Measurements from ENCODE around the gene C13orf46.

C13orf46 gene

GRCh38 chr13:114009590-114010400 is 35.9 kb upstream of the C13orf46 start:
- FAIRE-seq = no peak

GRCh38 chr13:114008964-114009589 is 35.2 kb upstream of the C13orf46 start:
- no peak for FAIRE-seq

- FAIRE-seq = no peak
These were observed 33.7 kb upstream of the C13orf46 start for GRCh38 chr13:114007566-114007965.

DNA sequence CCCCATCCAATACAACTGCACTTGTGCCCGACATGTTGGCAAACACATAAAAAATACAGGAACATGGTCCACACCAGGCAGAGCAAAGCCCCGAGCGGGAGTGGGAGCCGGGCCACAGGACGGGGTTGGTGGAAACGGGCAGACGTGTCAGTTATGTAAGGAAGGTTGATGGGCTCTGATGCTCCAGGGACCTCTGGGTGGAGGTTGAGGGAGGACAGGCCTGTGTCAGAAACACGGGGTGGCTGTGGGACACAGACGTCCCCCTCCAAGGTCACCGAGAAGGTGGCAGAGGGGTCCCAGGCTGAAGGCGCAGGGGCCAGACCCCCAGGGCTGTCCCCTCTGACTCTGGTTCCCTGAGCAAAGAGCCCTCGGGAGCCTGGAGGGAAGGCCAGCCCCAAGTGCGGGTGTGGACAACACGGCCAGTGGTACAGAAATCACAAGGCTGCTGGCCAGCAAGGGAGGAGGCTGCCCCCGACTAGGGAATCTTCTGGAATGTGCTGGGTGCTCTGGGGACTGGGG is 31.4 kb upstream of the C13orf46 start:
- no peak for FAIRE-seq

DNA sequence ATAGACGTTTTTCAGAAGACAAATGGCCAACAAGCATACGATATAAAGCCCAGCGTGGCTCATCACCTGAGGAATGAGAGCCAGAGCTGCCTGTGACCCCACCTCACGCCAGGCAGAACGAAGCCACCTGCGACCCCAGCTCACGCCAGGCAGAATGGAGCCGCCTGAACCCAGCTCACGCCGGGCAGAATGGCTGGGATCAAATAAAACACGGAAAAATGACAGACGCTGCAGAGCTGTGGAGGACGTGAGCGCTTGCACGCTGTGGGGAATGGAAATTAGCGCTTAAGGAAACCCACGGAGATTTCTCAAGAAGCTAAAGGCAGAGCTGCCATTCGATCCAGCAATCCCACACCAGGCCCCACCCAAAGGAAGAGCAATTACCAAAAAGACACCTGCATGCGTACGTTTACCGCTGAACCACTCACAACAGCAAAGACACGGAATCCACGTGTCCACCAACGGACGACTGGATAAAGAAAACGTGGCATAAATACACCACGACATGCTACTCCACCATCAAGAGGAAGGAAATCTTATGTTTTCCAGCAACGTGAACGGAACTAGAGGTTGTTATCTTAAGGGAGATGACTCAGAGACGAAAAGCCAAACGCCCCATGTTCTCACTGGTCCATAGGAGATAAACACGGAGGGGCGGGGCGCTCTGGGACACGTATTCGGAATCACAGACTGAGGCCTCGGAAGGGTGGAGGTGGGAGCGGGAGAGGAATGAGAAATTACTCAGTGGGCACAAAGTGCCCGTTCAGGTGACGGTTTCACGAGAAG is 30.7 kb upstream of the C13orf46 start:
- no peak for FAIRE-seq

DNA sequence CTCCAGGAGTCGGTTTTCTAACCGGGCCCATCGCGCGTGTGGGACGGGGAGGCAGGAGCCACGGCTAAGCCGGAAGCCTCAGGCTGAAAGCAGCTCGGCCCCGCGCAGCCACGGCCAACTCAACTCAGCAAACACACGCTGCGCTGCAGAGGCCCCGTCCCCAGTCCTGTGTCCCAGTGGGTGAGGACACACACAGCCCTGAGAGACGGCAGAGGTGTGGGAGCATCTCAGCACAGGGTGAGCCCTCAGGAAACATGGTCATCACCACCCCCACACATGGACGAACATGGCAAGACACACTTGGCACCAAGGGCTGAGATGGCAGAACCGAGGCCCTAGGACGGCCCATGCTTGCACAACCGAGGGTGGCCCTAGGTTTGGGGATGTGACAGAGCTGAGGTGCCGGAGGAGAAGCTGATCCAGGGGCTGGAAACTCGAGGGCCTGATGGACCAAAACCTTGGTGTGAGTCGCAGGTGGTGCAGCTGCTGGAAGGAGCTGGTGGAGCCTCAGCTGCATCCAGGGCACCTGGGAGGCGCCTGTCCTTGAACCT is 29.0 kb upstream of the C13orf46 start:
- no peak for FAIRE-seq

- FAIRE-seq = no peak
These were observed 28.2 kb upstream of the C13orf46 start for GRCh38 chr13:114002009-114002544.

DNA sequence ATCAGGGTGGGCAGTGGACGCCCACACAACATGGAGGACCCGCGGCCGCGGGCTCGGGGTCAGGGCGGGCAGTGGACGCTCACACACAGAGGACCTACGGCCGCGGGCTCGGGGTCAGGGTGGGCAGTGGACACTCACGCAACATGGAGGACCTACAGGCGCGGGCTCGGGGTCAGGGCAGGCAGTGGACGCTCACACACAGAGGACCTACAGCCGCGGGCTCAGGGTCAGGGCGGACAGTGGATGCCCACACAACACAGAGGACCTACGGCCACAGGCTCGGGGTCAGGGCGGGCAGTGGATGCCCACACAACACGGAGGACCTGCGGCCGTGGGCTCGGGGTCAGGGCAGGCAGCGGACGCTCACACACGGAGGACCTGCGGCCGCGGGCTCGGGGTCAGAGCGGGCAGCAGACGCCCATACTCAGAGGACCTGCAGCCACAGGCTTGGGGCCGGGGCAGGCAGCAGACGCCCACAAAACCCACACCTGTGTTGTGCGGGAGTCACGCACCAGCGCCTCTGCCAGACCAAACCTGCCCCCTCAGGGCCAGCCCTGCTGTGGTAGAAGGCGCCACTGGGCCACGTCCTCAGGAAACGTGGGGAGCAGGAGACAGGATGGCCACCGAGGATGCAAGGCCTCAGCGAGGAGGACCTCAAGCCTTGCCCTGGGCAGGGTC is 27.6 kb upstream of the C13orf46 start:
- FAIRE-seq = no peak

DNA sequence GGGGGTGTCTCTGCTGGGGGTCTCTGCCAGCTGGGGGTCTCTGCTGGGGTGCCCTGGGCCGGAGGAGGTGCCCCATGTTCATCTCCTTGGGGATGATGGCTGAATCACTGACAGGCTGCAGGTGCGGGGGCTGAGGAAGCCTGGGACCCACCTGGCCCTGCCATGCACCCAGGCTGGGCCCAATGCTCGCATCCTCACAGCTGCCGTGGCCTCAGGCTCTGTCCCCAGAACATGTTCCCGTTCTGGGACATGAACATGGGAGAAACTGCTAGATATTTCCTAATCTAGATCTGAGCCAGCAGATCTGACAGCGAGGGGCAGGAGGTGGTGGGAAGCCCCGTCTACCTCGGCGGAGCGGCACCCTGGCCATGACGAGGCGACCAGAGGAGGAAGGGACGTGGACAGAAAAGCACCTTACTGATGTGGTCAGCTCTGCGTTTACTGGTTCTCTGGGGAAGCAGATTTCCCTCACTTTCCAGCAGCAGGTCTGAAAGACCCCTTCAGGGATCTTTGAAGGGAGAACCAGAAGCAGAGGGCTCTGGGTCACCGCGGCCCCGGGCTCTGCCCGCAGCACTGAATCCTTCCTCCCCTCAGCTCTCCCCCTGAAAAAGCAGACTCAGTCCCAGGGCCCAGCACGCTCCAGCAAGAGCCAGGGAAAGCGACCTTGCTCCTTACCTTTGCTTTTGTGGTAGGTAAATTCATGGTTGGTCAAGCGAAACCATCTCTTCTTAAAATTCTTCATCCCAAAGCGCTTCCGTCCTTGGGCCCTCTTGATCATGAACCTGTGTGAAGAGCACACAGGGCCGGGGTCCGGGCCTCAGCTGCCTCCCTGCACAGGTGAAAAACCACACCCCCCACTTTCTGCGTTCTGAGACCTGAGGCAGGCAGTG is 26.5 kb upstream of the C13orf46 start:
- FAIRE-seq = no peak

- no peak for FAIRE-seq
These were observed 25.7 kb upstream of the C13orf46 start for GRCh38 chr13:113999618-113999910.

DNA sequence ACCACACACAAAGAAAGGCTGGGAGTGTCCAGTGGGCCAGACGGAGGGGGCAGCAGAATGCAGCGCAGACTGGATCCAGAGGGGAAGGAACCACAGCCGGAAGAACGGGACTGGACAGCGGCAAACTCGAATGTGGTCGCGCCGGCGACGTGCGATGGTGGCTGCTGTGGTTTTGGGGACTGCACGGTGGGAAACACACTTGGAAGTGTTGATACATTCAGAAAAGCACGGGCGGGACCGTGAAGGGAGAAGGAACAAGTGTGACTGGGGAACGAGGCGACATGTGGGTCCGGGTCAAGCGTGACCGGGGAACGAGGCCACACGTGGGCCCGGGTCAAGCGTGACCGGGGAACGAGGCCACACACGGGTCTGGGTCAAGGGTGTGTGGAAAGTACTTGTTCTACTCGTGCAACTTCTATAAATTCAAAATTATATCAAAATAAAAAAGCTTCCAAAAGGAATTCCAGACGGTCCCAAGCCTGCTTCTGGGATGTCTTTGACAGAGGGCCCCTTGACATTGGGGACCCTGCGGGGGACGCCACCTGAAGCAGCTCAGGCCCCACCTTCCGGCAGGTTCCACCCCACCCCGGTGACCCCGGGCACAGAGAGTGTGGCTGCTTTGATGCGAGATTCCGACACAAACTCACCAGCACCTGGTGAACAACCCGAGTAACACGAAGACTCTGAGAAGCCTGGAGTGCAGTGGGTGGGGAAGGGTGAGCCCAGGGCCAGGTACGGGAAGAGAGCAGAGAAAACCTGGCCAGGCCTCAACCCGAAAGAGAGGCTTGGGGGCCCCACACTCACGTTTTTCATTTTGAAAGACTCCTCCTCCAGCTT is 25.1 kb upstream of the C13orf46 start:
- no peak for FAIRE-seq

DNA sequence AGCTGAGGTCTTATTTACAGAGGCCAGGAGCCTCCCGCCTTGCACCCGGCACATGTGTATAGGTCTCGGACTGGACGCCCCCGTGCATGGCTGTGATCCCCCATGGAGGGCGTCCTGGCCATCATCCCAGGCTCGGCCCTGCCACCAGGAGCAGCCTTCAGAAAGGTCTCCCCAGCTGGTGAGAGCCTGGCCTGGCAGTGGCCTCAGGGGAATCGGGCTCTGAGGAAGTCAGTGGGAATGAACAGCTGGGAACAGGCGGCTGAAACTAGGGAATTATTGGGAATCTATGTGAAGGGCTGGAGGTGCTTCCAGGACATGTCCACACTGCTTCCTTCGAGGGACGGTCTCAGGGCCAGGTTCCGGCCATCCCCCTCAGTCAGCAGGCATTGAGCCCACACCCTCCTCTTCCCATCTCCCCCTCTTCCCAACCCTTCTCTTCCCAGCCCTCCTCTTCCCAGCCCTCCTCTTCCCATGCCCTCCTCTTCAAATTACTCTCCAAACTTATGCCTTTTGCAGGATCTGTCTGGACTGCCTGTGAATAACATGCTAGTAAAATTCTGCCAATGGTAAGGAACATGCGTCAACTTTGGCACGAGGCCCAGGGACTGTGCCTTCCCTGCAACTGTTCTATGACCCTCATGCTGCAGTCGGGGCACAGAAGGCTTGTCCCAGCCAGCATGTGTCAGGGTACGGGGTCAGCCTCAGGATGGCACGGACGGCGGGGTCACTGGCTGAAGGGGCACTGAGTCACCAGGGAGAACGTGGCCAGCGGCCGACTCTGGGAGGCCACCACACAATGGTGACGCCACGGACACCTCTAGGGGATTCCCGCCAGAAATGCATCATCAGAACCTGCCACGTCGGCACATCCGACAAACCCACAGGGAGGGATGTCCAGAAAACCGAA is 24.2 kb upstream of the C13orf46 start:
- FAIRE-seq = no peak

DNA sequence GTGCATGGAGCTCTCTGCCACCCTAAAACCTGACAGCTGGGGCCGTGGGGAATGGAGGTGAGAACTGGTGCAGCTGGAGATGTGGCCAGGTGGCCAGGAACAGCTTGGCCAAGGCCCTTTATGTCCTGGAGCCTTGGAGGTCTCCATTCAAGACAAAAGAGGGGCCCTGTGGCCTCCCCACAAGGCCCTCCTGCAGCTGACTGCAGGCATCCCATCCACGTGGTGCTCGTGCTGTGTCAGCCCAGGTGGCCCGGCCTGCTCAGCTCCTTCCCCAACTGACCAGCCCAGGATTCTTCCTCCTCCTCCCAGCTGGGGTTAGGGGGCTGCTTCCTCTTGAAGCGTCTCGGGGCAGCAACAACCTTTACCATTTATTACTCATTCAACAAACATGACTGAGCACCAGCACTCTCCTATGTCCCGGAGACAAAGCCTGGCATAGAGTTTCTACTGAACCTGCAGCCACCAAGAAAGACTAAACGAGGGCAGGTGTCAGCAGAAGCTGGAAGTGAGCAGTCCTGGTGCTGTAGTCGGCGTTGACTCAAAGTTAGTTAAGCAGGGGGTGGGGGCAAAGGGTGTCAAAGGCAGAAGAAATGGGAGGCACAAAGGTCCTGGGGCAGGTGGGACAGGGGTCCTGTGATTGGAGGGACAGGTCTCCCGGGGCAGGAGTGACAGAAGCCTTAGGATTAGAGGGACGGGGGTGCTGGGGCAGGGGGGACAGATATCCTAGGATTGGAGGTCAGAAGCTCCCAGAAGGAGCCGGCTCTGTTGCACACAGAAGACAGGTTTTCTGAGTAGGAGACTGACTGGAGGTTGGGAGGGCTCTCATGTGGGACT is 23.3 kb upstream of the C13orf46 start:
- no peak for FAIRE-seq

DNA sequence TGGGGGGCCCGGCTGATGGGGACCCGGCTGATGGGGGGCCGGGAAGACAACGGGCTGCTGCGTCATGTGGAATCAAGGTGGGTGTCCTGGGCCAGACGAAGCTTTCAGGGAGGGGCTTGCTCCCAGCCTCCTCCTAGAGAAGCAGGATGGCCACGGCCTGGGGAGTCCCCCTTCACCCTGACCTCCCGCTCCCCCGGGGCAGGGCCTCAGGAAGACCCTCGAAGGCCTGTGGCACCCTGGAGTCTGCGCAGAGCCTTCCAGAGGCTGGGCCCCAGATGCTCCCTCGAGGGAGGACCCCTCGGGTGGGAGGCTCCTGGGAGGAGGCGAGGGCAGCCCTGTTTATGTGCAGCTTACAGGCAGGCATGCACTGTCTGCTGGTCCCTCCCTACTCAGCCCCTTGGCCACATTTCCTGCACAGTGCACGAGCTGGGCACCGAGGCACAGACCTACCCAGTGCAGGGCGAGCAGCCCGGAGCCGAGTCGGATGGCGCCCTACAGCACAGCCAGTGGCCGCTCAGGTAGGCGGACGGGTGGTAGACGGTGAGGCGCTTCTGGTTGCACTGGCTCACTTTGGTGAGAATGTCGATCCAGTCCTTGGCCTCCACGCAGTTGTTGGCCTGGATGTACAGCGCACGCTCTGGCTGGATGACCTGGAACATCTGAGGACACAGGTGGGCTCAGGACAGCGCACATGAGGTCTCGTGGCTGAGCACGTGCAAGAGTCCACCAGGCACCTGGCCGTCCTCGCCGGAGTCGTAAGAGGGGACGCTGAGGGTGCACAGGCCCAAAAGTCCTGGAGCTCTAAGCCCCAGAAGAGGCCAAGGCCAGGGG is 22.4 kb upstream of the C13orf46 start:
- FAIRE-seq = no peak

- no peak for FAIRE-seq
These were observed 21.2 kb upstream of the C13orf46 start for GRCh38 chr13:113995051-113995601.

DNA sequence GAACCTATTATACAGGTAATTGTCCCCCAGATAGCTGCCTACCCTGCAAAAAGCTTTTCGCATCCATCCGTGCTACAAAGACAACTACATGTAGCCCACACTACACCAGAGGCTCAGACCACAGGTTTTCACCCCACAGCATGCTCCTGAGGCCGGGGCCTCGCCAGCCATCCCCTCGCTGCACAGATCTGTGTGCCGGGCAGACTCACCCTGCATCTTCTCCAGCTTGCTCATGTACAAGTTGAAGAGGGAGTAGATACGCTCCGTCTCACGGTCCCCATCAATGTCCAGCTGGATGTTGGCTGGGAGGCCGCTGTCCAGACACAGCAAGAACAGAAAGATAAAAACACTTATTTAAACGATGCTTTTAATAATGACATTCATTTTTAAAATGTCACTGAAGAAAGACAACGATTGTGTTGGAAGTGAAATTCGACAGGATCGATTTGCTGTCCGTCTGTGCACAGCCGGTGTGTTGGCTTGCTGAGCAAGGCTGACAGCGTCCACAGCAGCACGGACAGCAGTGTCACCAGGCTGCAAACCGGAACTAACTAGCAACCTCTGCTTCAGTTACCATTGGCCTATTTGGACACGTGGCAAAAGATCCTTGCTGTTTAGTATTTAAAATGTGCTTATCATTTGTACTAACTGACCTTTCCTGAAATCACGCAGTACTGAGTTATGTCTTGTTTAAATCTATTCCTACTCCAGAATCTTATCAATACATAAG is 18.6 kb upstream of the C13orf46 start:
- FAIRE-seq = no peak

Data from TTC549 (cell line).